WTC11 (cell line): ENCODE data around the gene ESCO1.

Experiments used
- JUN ChIP-seq: sonication (generic); formaldehyde crosslinking; IDR thresholded peaks from 2 replicates; pipeline ENCODE4 v1.8.0; 2023; ENCODE audit warnings: mild to moderate bottlenecking, missing genetic modification reagents
- RELA ChIP-seq: sonication (generic); formaldehyde crosslinking; IDR thresholded peaks from 2 replicates; pipeline ENCODE4 v1.8.1; 2022; ENCODE audit warnings: missing genetic modification reagents, mild to moderate bottlenecking, borderline replicate concordance
- TF ChIP-seq, protein P1 (sequence below): fragments of 200-600 bp; IDR thresholded peaks from 2 replicates; pipeline ENCODE4 v1.8.0; 2022; ENCODE audit warnings: antibody characterized with exemption
- TF ChIP-seq, protein P2 (sequence below): sonication (generic); formaldehyde crosslinking; IDR thresholded peaks from 2 replicates; pipeline ENCODE4 v1.8.0; 2022; ENCODE audit warnings: missing genetic modification reagents

DNA sequence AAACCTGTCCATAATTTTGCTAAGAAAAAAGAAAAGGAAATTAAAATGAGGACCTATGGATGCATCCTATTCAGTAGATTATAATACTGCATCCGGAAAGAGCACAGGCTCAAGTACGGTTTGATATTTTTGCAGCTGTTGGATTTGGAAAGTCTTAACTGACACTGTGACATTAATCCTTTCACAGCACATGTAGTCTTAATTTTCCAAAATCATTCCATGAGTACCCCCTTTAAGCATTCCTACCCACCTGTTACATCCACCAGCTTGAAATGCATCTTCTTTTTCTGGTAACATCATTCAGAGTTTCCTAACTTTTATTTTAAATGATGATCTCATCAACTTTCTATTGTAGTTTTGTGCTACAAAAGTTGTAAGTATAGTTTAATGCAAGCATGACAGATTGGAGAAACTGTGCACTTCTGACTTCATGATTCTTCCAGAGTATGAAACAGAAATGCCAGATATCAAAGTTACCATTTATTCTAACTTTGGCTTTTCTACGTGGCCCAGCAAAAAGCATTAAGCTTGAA, 113.5 kb downstream of the ESCO1 start:
- TF ChIP-seq JUN = no peak
- no peak for TF ChIP-seq RELA
- TF ChIP-seq, protein P1, sequence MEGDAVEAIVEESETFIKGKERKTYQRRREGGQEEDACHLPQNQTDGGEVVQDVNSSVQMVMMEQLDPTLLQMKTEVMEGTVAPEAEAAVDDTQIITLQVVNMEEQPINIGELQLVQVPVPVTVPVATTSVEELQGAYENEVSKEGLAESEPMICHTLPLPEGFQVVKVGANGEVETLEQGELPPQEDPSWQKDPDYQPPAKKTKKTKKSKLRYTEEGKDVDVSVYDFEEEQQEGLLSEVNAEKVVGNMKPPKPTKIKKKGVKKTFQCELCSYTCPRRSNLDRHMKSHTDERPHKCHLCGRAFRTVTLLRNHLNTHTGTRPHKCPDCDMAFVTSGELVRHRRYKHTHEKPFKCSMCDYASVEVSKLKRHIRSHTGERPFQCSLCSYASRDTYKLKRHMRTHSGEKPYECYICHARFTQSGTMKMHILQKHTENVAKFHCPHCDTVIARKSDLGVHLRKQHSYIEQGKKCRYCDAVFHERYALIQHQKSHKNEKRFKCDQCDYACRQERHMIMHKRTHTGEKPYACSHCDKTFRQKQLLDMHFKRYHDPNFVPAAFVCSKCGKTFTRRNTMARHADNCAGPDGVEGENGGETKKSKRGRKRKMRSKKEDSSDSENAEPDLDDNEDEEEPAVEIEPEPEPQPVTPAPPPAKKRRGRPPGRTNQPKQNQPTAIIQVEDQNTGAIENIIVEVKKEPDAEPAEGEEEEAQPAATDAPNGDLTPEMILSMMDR = no peak
- TF ChIP-seq, protein P2, sequence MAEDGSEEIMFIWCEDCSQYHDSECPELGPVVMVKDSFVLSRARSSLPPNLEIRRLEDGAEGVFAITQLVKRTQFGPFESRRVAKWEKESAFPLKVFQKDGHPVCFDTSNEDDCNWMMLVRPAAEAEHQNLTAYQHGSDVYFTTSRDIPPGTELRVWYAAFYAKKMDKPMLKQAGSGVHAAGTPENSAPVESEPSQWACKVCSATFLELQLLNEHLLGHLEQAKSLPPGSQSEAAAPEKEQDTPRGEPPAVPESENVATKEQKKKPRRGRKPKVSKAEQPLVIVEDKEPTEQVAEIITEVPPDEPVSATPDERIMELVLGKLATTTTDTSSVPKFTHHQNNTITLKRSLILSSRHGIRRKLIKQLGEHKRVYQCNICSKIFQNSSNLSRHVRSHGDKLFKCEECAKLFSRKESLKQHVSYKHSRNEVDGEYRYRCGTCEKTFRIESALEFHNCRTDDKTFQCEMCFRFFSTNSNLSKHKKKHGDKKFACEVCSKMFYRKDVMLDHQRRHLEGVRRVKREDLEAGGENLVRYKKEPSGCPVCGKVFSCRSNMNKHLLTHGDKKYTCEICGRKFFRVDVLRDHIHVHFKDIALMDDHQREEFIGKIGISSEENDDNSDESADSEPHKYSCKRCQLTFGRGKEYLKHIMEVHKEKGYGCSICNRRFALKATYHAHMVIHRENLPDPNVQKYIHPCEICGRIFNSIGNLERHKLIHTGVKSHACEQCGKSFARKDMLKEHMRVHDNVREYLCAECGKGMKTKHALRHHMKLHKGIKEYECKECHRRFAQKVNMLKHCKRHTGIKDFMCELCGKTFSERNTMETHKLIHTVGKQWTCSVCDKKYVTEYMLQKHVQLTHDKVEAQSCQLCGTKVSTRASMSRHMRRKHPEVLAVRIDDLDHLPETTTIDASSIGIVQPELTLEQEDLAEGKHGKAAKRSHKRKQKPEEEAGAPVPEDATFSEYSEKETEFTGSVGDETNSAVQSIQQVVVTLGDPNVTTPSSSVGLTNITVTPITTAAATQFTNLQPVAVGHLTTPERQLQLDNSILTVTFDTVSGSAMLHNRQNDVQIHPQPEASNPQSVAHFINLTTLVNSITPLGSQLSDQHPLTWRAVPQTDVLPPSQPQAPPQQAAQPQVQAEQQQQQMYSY (CRISPR knock-in tag) = no peak
